ENCODE data around the gene HSPA6.
"Not testable (repeated sequence)": the region's sequence is repeated elsewhere in the genome, so short reads cannot be mapped to it uniquely, and the experiment has no call there.

Gene HSPA6

GRCh38 chr1:161511756-161512060, 12.6 kb upstream of the HSPA6 start:
- Histone ChIP-seq H3K36me3 (replicated peaks; ENCODE audit: low read depth, low read length) (no peaks in the 10 kb centered on the region), H3K27me3 (ENCODE audit: low read depth, low read length) (no peaks in the 10 kb centered on the region), H3K9me3 (ENCODE audit: insufficient read depth, low read length) (no peaks in the 10 kb centered on the region), H3K27ac (ENCODE audit: low read length) (no peak overlapping the region), H3K4me3 (ENCODE audit: low read length) (no peak overlapping the region), H3K4me1 (ENCODE audit: low read length) (peaks cover 2% of the 10 kb centered on the region; the same call in 1 of the 2 replicates), H3K79me2 (ENCODE audit: low read length) (no peaks in the 10 kb centered on the region), H3K4me2 (ENCODE audit: low read length) (no peak overlapping the region), H3K9ac (ENCODE audit: low read length) (no peak overlapping the region), H4K20me1 (ENCODE audit: insufficient read depth, low read length) (no peaks in the 10 kb centered on the region), H2AFZ (ENCODE audit: low read depth, low read length) (no peak overlapping the region)
- no peak for TF ChIP-seq EZH2phosphoT487 (IDR thresholded peaks at IDR 0.05; ENCODE audit: low read depth)
- TF ChIP-seq CTCF (IDR thresholded peaks at IDR 0.05; ENCODE audit: low read depth, low read length) = no peak

- H3K9me3 ChIP-seq (ENCODE audit: insufficient read depth, low read length); H3K27me3 ChIP-seq (ENCODE audit: low read depth, low read length); H4K20me1 ChIP-seq (ENCODE audit: insufficient read depth, low read length); H3K9ac ChIP-seq (ENCODE audit: low read length); H3K4me3 ChIP-seq (ENCODE audit: low read length); H3K27ac ChIP-seq (ENCODE audit: low read length); H3K36me3 ChIP-seq (replicated peaks; ENCODE audit: low read depth, low read length); H3K79me2 ChIP-seq (ENCODE audit: low read length); H2AFZ ChIP-seq (ENCODE audit: low read depth, low read length); H3K4me2 ChIP-seq (ENCODE audit: low read length); H3K4me1 ChIP-seq (ENCODE audit: low read length): not testable (repeated sequence)
Measured at GRCh38 chr1:161512636-161513447, 11.5 kb upstream of the HSPA6 start.

- H3K4me3 ChIP-seq (ENCODE audit: low read length); H4K20me1 ChIP-seq (ENCODE audit: insufficient read depth, low read length); H3K4me2 ChIP-seq (ENCODE audit: low read length); H3K9ac ChIP-seq (ENCODE audit: low read length); H3K27me3 ChIP-seq (ENCODE audit: low read depth, low read length); H3K36me3 ChIP-seq (replicated peaks; ENCODE audit: low read depth, low read length); H3K79me2 ChIP-seq (ENCODE audit: low read length); H3K4me1 ChIP-seq (ENCODE audit: low read length); H2AFZ ChIP-seq (ENCODE audit: low read depth, low read length); H3K9me3 ChIP-seq (ENCODE audit: insufficient read depth, low read length); H3K27ac ChIP-seq (ENCODE audit: low read length): not testable (repeated sequence)
Measured at GRCh38 chr1:161513448-161513780, 10.9 kb upstream of the HSPA6 start.

GRCh38 chr1:161513953-161514352, 10.4 kb upstream of the HSPA6 start:
- H3K9ac ChIP-seq (ENCODE audit: low read length); H3K9me3 ChIP-seq (ENCODE audit: insufficient read depth, low read length); H4K20me1 ChIP-seq (ENCODE audit: insufficient read depth, low read length); H3K4me2 ChIP-seq (ENCODE audit: low read length); H3K27ac ChIP-seq (ENCODE audit: low read length); H3K4me1 ChIP-seq (ENCODE audit: low read length); H3K27me3 ChIP-seq (ENCODE audit: low read depth, low read length); H3K36me3 ChIP-seq (replicated peaks; ENCODE audit: low read depth, low read length); H3K4me3 ChIP-seq (ENCODE audit: low read length); H2AFZ ChIP-seq (ENCODE audit: low read depth, low read length); H3K79me2 ChIP-seq (ENCODE audit: low read length): not testable (repeated sequence)

GRCh38 chr1:161523041-161523816, 1.1 kb upstream of the HSPA6 start:
- H3K9ac ChIP-seq (ENCODE audit: low read length); H3K27ac ChIP-seq (ENCODE audit: low read length); H4K20me1 ChIP-seq (ENCODE audit: insufficient read depth, low read length); H3K9me3 ChIP-seq (ENCODE audit: insufficient read depth, low read length); H3K79me2 ChIP-seq (ENCODE audit: low read length); H3K36me3 ChIP-seq (replicated peaks; ENCODE audit: low read depth, low read length); H3K27me3 ChIP-seq (ENCODE audit: low read depth, low read length); H3K4me1 ChIP-seq (ENCODE audit: low read length); H2AFZ ChIP-seq (ENCODE audit: low read depth, low read length): not testable (repeated sequence)
- H3K4me3 ChIP-seq (ENCODE audit: low read length) = peak overlapping the region; percentile 76
- peak overlapping the region; percentile 73 for H3K4me2 ChIP-seq (ENCODE audit: low read length)

- H3K27ac ChIP-seq (ENCODE audit: low read length); H3K9me3 ChIP-seq (ENCODE audit: insufficient read depth, low read length); H3K4me1 ChIP-seq (ENCODE audit: low read length); H4K20me1 ChIP-seq (ENCODE audit: insufficient read depth, low read length); H3K27me3 ChIP-seq (ENCODE audit: low read depth, low read length); H3K79me2 ChIP-seq (ENCODE audit: low read length); H2AFZ ChIP-seq (ENCODE audit: low read depth, low read length); H3K9ac ChIP-seq (ENCODE audit: low read length); H3K4me2 ChIP-seq (ENCODE audit: low read length); H3K36me3 ChIP-seq (replicated peaks; ENCODE audit: low read depth, low read length): not testable (repeated sequence)
- peak overlapping the region; percentile 18; the same call in 1 of the 2 replicates for H3K4me3 ChIP-seq (ENCODE audit: low read length)
Measured at GRCh38 chr1:161524742-161525291, 477 bp downstream of the HSPA6 start.

GRCh38 chr1:161525321-161525720, 981 bp downstream of the HSPA6 start:
- H3K27ac ChIP-seq (ENCODE audit: low read length); H3K4me3 ChIP-seq (ENCODE audit: low read length): not testable (repeated sequence)

GRCh38 chr1:161525918-161526317, 1.6 kb downstream of the HSPA6 start:
- not testable (repeated sequence) for H4K20me1 ChIP-seq (ENCODE audit: insufficient read depth, low read length); H3K27ac ChIP-seq (ENCODE audit: low read length); H3K9me3 ChIP-seq (ENCODE audit: insufficient read depth, low read length); H2AFZ ChIP-seq (ENCODE audit: low read depth, low read length); H3K27me3 ChIP-seq (ENCODE audit: low read depth, low read length); H3K79me2 ChIP-seq (ENCODE audit: low read length); H3K36me3 ChIP-seq (replicated peaks; ENCODE audit: low read depth, low read length); H3K4me1 ChIP-seq (ENCODE audit: low read length); H3K9ac ChIP-seq (ENCODE audit: low read length); H3K4me3 ChIP-seq (ENCODE audit: low read length); H3K4me2 ChIP-seq (ENCODE audit: low read length)

More at GRCh38 chr1:161525321-161525720, 981 bp downstream of the HSPA6 start:
- not testable (repeated sequence) for H3K4me1 ChIP-seq (ENCODE audit: low read length); H3K27me3 ChIP-seq (ENCODE audit: low read depth, low read length); H3K4me2 ChIP-seq (ENCODE audit: low read length); H2AFZ ChIP-seq (ENCODE audit: low read depth, low read length); H4K20me1 ChIP-seq (ENCODE audit: insufficient read depth, low read length); H3K9ac ChIP-seq (ENCODE audit: low read length); H3K36me3 ChIP-seq (replicated peaks; ENCODE audit: low read depth, low read length); H3K9me3 ChIP-seq (ENCODE audit: insufficient read depth, low read length); H3K79me2 ChIP-seq (ENCODE audit: low read length)
